Activated CD8-positive, alpha-beta T cell treated with anti-CD3 and anti-CD28 coated beads for 36 hours (primary cell): ENCODE data around the gene RSRP1. TPM values are rescaled to one million over a fixed set of nuclear protein-coding genes. Genes with fewer than 3 reads are reported as not detected.

ENCODE experiments used
- ATAC-seq: fragments of 200-7000 bp; cut with Tn5 transposase; one replicate; pipeline ENCODE4 v1.10.0; 2021; ENCODE audit warnings: mild to moderate bottlenecking, moderate library complexity
- CTCF ChIA-PET: fragments of 350-600 bp; sonication (Branson Sonifier 250); formaldehyde crosslinking; loops from one replicate; lab custom pipeline; 2021; ENCODE audit warnings: antibody characterized with exemption; lab: Charles Lee
- POLR2A ChIA-PET: fragments of 350-600 bp; sonication (Branson Sonifier 250); formaldehyde crosslinking; loops from one replicate; lab custom pipeline; 2021; ENCODE audit warnings: antibody characterized with exemption; lab: Charles Lee
- DNase-seq: peaks from one replicate; pipeline ENCODE4 v3.0.0-alpha.2; 2020
- H3K27ac Mint-ChIP-seq: one replicate; pipeline ENCODE4 v1.8.0; 2021; ENCODE audit warnings: mild to moderate bottlenecking, mixed read lengths
- H3K27me3 Mint-ChIP-seq: one replicate; pipeline ENCODE4 v1.8.0; 2021; ENCODE audit warnings: mixed read lengths
- H3K36me3 Mint-ChIP-seq: one replicate; pipeline ENCODE4 v1.8.0; 2021; ENCODE audit warnings: low read depth, mixed read lengths
- H3K4me1 Mint-ChIP-seq: one replicate; pipeline ENCODE4 v1.8.0; 2021; ENCODE audit warnings: low read depth, mixed read lengths
- H3K4me3 Mint-ChIP-seq: one replicate; pipeline ENCODE4 v1.8.0; 2021; ENCODE audit warnings: mild to moderate bottlenecking, moderate library complexity, mixed read lengths
- H3K9me3 Mint-ChIP-seq: one replicate; pipeline ENCODE4 v1.8.0; 2021; ENCODE audit warnings: mixed read lengths
- CTCF ChIP-seq: fragments of 200-600 bp; IDR thresholded peaks from one replicate; pipeline ENCODE4 v1.8.0; 2022; ENCODE audit warnings: antibody characterized with exemption, mild to moderate bottlenecking
- intact Hi-C: fragments of 100-400 bp; cut with micrococcal nuclease; formaldehyde crosslinking; loops from one replicate; pipeline ENCODE4 v1.10.0; 2022
- total RNA-seq, 2 experiments: library from RNA; stranded (reverse); gene quantifications; one replicate each; pipeline ENCODE4 v1.2.3, GENCODE V29; 2021

Gene RSRP1
- total RNA-seq, 2 experiments from 2014 or later = 124 to 139 TPM

- DNase-seq (no peak), ATAC-seq (peak; percentile 41)
- H3K36me3 Mint-ChIP-seq = peaks cover 37% of the 10 kb centered on the region
- H3K9me3 Mint-ChIP-seq = no peaks in the 10 kb centered on the region
- peaks cover 36% of the 10 kb centered on the region for H3K4me1 Mint-ChIP-seq
- intact Hi-C loops = loop anchor here (5.0 kb wide), 1 partner anchor 89 kb away; the partner anchor contains the start of gene TMEM50A
- H3K4me3 Mint-ChIP-seq = peak overlapping the region; percentile 97
- TF ChIP-seq CTCF = no peak
- CTCF ChIA-PET = interaction anchor here (0.7 kb wide), 2 partner anchors 8 to 44 kb away, joined by 3 read pairs; no protein-coding TSS in a partner anchor
- peak overlapping the region; percentile 78 for H3K27ac Mint-ChIP-seq
- POLR2A ChIA-PET = interaction anchor here (0.6 to 2.4 kb wide), 13 partner anchors 8 to 1643 kb away, joined by 3 to 20 read pairs (median 3); partner anchors contain the start of gene SYF2
- H3K27me3 Mint-ChIP-seq = no peaks in the 10 kb centered on the region
Observed at GRCh38 chr1:25247829-25248754, 838 bp upstream of the RSRP1 start.

GRCh38 chr1:25246600-25247023 is 642 bp downstream of the RSRP1 start:
- Mint-ChIP-seq H3K9me3 (no peaks in the 10 kb centered on the region), H3K4me1 (peaks cover 46% of the 10 kb centered on the region), H3K27me3 (no peaks in the 10 kb centered on the region), H3K4me3 (peak overlapping the region; percentile 97), H3K27ac (peak overlapping the region; percentile 98), H3K36me3 (peaks cover 44% of the 10 kb centered on the region)
- POLR2A ChIA-PET = interaction anchor here (0.6 to 3.9 kb wide), 7 partner anchors 14 to 323 kb away, joined by 3 to 40 read pairs (median 3); partner anchors contain the start of genes SYF2 and TMEM50A
- no peak for TF ChIP-seq CTCF
- ATAC-seq (no peak), DNase-seq (peak; percentile 39)
- intact Hi-C loops = loop anchor here (5.0 kb wide), 1 partner anchor 91 kb away; the partner anchor contains the start of gene TMEM50A
- CTCF ChIA-PET = no interaction called here

GRCh38 chr1:25245809-25246599 is 1.2 kb downstream of the RSRP1 start:
- no peak for DNase-seq
- ATAC-seq = peak; percentile 3
- TF ChIP-seq CTCF = no peak
- H3K36me3 Mint-ChIP-seq = peaks cover 48% of the 10 kb centered on the region
- H3K4me3 Mint-ChIP-seq = peak overlapping the region; percentile 97
- H3K4me1 Mint-ChIP-seq = peaks cover 50% of the 10 kb centered on the region
- H3K27me3 Mint-ChIP-seq = no peaks in the 10 kb centered on the region
- ChIA-PET POLR2A (interaction anchor here (0.6 to 3.9 kb wide), 6 partner anchors 10 to 321 kb away, joined by 3 to 40 read pairs (median 4); partner anchors contain the start of gene SYF2), CTCF (no interaction called here)
- intact Hi-C loops = loop anchor here (5.0 kb wide), 1 partner anchor 91 kb away; the partner anchor contains the start of gene TMEM50A
- peak overlapping the region; percentile 98 for H3K27ac Mint-ChIP-seq
- no peaks in the 10 kb centered on the region for H3K9me3 Mint-ChIP-seq

- Mint-ChIP-seq H3K27ac (peak overlapping the region; percentile 98), H3K27me3 (no peaks in the 10 kb centered on the region), H3K4me3 (peak overlapping the region; percentile 97), H3K4me1 (peaks cover 54% of the 10 kb centered on the region), H3K36me3 (peaks cover 53% of the 10 kb centered on the region), H3K9me3 (no peaks in the 10 kb centered on the region)
- TF ChIP-seq CTCF = no peak
- intact Hi-C loops = loop anchor here (5.0 kb wide), 1 partner anchor 92 kb away; the partner anchor contains the start of gene TMEM50A
- POLR2A ChIA-PET = interaction anchor here (0.6 to 3.9 kb wide), 6 partner anchors 9 to 320 kb away, joined by 3 to 40 read pairs (median 4); partner anchors contain the start of gene SYF2
- CTCF ChIA-PET = interaction anchor here (0.6 kb wide), 1 partner anchor 44 kb away, joined by 3 read pairs; no protein-coding TSS in a partner anchor
- no peak for DNase-seq
- no peak for ATAC-seq
Observed at GRCh38 chr1:25245393-25245792, 1.9 kb downstream of the RSRP1 start.
